ENCODE measurements around the gene GRM4.

- TF ChIP-seq POLR2A (IDR thresholded peaks at IDR 0.05) (no peak), CTCF (IDR thresholded peaks at IDR 0.05) (no peak)
Observed at GRCh38 chr6:34096193-34096592, 49.7 kb downstream of the GRM4 start.
